HL-60/S4 treated with phorbol 12-myristate 13-acetate at 8.2 ng/mL for 4 days and 3 days (cell line): ENCODE measurements around the gene STAT2.
"Not testable (repeated sequence)": the region's sequence is repeated elsewhere in the genome, so short reads cannot be mapped to it uniquely, and the experiment has no call there.

Source experiments
- in situ Hi-C: fragments of 300-500 bp; cut with MboI; formaldehyde crosslinking; loops from 2 replicates; pipeline ENCODE4 v1.15.0; 2022; ENCODE audit warnings: low sequenced_read_pairs

Gene STAT2

GRCh38 chr12:56362130-56363059, 2.5 kb upstream of the STAT2 start, which contains the start of gene APOF:
TSS of gene APOF (minus strand) at chr12:56362857. CDS start at chr12:56362745, 112 bp downstream.
- in situ Hi-C loops, result no loop called here

- in situ Hi-C loops, result no loop called here
Observed at GRCh38 chr12:56361487-56362129, 1.7 kb upstream of the STAT2 start.

GRCh38 chr12:56358836-56359532, 923 bp downstream of the STAT2 start:
- in situ Hi-C loops, result no loop called here

GRCh38 chr12:56351325-56351724, 8.6 kb downstream of the STAT2 start:
- in situ Hi-C loops, result no loop called here

- in situ Hi-C loops, result no loop called here
Observed at GRCh38 chr12:56350662-56351061, 9.2 kb downstream of the STAT2 start.

GRCh38 chr12:56348776-56349175, 11.1 kb downstream of the STAT2 start:
- in situ Hi-C loops, result no loop called here

GRCh38 chr12:56347255-56347654, 12.7 kb downstream of the STAT2 start:
- in situ Hi-C loops, result not testable (repeated sequence)

GRCh38 chr12:56346675-56347074, 13.2 kb downstream of the STAT2 start:
- in situ Hi-C loops, result no loop called here

- in situ Hi-C loops, result not testable (repeated sequence)
Observed at GRCh38 chr12:56342290-56342689, 17.6 kb downstream of the STAT2 start.

- in situ Hi-C loops, result no loop called here
Observed at GRCh38 chr12:56341616-56342015, 18.3 kb downstream of the STAT2 start.

- in situ Hi-C loops, result no loop called here
Observed at GRCh38 chr12:56339158-56339422, 20.8 kb downstream of the STAT2 start.

- in situ Hi-C loops, result no loop called here
Observed at GRCh38 chr12:56338308-56339157, 21.4 kb downstream of the STAT2 start, which contains the start of gene IL23A. TSS of gene IL23A (plus strand) at chr12:56338884. CDS start at chr12:56339045, 161 bp downstream.

GRCh38 chr12:56337753-56338251, 22.1 kb downstream of the STAT2 start:
- in situ Hi-C loops, result no loop called here

GRCh38 chr12:56336361-56337167, 23.3 kb downstream of the STAT2 start:
- in situ Hi-C loops, result no loop called here

GRCh38 chr12:56335527-56335926, 24.4 kb downstream of the STAT2 start:
- in situ Hi-C loops, result not testable (repeated sequence)

GRCh38 chr12:56334490-56334793, 25.5 kb downstream of the STAT2 start:
- in situ Hi-C loops, result no loop called here

GRCh38 chr12:56333679-56334489, 26.0 kb downstream of the STAT2 start, which contains the start of gene PAN2:
TSS of gene PAN2 (minus strand) at chr12:56334000. CDS start at chr12:56333094, 906 bp downstream.
- in situ Hi-C loops, result no loop called here

- in situ Hi-C loops, result no loop called here
Observed at GRCh38 chr12:56333197-56333678, 26.7 kb downstream of the STAT2 start.
